SIG-M5 (cell line): ENCODE data around the gene NIPBL.
"Not testable (repeated sequence)": the region's sequence is repeated elsewhere in the genome, so short reads cannot be mapped to it uniquely, and the experiment has no call there.

Experiments
- DNase-seq: peaks from one replicate; lab custom pipeline; 2025; lab: John Stamatoyannopoulos, UW

NIPBL gene

DNA sequence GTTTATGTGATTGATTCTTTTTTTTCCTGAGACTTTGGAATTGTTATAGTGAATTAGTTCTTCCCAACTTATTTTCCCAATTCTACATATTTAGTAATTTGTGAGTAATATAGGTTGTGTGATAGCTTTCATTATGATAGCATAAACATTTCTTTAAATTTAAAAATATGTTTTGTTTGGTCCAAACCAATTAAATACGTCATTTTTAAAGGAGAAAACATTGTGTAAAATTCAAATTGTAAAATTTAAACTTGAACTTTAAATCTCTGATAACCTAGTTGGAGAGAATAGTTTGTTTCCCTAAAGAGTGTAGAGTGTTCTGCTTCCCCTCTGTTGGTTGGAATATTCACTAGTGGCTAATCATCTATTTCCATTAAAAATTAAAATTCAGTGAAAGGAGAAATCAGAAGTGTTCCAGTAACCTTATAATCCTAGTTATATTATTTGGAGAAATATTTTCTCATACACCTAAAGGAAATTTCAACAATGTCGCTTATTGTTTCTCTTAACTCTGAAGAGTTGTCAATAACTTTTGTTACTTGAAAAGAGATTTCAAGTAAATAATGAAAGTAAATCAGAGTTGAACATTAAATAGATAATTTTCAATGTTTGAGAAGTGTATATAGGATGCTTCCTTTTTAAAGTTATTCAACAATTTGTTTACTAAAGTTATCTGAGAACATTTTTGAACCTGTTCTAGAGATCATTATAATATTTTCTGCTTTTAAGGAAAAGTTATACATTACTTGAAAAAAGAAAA, 2.9 kb downstream of the NIPBL start:
- no peak for DNase-seq

- no peak for DNase-seq
Measured at GRCh38 chr5:36880761-36881160, 4.2 kb downstream of the NIPBL start.

DNA sequence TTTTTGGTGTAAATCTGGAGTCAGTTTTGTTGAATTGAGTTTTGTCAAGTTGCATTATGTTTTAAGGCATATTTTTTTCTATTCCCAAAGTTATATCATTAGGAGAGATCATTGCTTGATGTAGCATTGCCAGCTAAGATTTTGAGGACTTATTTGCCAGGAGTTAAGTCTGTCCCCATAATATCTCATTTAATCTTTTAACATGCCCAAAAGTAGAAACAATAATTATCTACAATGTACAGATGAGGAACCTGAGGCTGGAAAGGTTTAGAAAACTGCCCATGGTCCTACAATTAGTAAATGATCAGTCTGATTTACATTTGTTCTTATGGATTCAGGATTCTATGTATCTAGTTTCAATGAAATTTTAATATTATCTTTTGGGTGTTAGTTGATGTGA, 4.7 kb downstream of the NIPBL start:
- no peak for DNase-seq

GRCh38 chr5:36881807-36882206, 5.2 kb downstream of the NIPBL start:
- DNase-seq, result no peak

DNA sequence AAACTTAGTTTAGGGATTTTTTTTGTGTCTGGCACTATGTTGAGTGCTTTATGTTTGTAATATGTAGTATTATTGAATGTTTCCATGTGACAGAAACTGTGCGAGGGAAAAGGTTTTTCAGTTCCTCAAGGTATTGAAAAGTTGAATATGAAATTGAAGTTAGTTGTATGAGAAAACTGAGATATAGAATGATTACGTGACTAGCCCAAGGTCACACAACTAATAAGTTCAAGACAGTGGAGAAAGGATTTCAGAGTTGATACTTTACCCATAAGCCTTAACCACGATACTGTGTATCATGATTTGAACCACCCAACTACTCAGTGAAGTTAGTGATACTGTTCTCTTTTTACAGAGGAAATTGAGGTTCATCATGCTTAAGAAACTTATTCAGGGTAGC, 5.7 kb downstream of the NIPBL start:
- DNase-seq, result no peak

GRCh38 chr5:36883894-36884462, 7.4 kb downstream of the NIPBL start:
- no peak for DNase-seq

- no peak for DNase-seq
Measured at GRCh38 chr5:36885149-36885548, 8.6 kb downstream of the NIPBL start.

DNA sequence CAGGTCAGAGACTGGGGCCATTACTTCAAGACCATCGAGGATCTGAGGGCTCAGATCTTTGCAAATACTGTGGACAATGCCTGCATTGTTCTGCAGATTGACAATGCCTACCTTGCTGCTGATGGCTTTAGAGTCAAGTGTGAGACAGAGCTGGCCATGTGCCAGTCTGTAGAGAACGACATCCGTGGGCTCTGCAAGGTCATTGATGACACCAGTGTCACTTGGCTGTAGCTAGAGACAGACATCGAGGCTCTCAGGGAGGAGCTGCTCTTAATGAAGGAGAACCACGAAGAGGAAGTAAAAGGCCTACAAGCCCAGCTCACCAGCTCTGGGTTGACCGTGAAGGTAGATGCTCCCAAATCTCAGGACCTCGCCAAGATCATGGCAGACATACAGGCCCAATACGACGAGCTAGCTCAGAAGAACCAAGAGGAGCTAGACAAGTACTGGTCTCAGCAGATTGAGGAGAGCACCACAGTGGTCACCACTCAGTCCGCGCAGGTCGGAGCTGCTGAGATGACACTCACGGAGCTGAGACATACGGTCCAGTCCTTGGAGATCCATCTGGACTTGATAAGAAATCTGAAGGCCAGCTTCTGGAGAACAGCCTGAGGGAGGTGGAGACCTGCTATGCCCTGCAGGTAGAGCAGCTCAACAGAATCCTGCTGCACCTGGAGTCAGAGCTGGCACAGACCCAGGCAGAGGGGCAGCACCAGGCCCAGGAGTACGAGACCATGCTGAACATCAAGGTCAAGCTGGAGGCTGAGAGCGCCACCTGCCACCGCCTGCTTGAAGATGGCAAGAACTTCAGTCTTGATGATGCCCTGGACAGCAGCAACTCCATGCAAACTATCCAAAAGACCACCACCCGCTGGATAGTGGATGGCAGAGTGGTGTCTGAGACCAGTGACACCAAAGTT, 9.3 kb downstream of the NIPBL start:
- no peak for DNase-seq

DNA sequence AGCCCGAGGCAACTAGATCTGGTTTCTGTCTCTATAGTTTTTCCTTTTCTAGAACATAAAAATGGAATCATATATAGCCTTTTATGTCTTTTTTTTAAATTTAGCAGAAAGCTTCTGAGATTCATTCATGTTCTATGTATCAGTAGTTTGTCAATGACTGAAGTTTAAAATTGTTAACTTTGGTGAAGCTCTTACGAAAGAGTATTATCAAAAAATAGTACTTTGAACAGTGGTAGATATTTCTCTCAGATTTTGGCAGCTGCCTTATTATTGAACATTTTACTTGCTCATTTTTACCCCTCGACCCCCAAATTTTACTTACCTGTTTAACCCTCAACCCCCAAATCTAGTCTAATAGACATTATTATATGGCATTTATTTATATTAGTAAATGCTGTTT, 10.2 kb downstream of the NIPBL start:
- DNase-seq, result no peak

DNA sequence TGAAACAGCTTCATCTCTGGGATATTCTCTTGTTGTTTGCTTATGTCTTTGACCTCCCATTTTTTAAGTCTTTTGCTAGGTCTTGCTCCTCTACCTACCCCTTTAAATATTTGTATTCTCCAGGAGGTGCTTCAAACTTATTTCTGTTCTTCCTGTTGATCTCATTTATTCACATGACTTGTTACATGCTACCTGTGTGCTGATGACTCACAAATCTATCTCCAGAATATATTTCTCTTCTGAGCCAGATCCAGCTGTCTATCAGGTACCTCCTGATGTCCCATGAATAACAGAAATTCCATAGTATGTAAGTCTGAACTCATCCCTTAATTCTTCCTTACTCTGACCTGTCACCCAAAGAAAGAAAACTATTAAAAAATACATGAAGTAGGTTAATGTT, 11.0 kb downstream of the NIPBL start:
- DNase-seq, result no peak

DNA sequence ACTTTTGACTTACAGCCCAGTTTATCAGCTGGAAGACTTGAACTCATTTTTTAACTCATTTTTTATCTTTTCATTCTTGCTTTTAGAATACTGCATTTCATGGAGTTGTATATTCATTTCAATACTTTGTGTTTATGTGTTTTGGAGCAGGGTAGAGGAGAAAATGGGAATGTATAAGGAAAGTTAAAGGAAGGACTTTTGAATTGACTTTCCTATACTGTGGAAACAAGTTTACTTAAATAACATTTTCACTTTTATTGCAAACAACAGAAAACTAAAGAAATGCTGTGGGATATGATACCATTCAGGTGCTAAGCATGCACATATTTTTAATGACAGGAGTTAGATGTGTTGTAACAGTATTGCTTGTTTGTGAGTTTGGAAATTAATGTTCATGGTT, 11.7 kb downstream of the NIPBL start:
- DNase-seq, result no peak

GRCh38 chr5:36889264-36889663, 12.7 kb downstream of the NIPBL start:
- no peak for DNase-seq

DNA sequence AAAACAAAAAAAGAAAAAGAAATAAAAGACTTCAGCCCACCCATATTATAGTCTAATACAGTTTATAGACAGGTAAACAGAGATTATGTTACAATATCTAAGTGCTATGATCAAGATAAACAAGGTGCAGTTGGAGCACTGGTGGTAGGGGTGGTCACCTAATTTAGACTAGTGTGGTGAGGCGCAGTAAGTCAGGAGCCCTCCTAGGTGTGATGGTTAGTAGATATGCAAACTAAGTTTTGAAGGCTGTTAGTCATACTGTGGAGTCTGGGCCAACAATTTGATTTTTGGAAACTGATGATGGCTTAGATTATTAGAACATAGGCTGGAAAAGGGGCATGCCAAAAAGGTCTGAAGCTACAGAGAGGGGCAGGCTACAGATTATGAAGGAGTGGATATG, 14.7 kb downstream of the NIPBL start:
- no peak for DNase-seq

DNA sequence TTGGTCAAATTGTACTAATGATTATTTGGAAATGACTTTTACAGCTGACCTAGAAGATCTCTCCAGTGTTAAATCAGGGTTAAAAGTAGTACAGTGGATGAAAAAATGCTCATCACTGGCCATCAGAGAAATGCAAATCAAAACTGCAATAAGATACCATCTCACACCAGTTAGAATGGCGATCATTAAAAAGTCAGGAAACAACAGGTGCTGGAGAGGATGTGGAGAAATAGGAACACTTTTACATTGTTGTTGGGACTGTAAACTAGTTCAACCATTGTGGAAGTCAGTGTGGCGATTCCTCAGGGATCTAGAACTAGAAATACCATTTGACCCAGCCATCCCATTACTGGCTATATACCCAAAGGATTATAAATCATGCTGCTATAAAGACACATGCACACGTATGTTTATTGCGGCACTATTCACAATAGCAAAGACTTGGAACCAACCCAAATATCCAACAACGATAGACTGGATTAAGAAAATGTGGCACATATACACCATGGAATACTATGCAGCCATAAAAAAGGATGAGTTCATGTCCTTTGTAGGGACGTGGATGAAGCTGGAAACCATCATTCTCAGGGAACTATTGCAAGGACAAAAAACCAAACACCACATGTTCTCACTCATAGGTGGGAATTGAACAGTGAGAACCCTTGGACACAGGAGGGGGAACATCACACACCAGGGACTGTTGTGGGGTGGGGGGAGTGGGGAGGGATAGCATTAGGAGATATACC, 15.7 kb downstream of the NIPBL start:
- not testable (repeated sequence) for DNase-seq

GRCh38 chr5:36894954-36895353, 18.4 kb downstream of the NIPBL start:
- DNase-seq, result no peak

DNA sequence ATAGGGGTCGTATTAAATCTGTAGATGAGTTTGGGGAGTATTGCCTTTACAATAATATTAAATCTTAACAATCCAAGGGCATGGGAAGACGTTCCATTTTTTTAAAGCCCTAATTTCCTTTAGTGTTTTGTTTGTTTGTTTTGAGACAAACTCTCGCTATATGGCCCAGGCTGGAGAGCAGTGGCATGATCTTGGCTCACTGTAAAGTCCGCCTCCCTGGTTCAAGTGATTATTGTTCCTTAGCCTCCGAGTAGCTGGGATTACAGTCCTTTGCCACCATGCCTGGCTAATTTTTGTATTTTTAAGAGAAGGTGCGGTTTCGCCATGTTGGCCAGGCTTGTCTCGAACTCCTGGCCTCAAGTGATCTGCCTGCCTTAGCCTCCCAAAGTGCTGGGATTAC, 19.9 kb downstream of the NIPBL start:
- DNase-seq, result no peak

DNA sequence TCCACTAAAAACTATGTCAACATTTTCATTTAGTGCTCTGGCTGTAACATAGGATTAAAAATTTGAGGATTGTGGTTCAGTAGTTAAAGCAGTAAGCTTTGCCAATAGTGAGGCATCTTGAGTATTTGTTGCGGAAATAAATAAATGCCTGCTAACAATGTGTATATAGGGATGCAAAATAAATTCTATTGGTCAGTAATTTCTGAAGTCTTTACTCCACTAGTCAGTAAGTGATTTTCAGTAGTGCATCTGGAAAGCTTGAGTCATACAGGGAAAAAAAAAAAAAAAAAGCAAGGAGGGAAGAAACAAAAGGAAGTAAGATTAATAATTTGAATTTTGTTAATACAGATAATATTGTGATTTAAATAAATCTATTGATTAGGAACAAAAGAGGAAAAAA, 21.0 kb downstream of the NIPBL start:
- no peak for DNase-seq

- no peak for DNase-seq
Measured at GRCh38 chr5:36899860-36900259, 23.3 kb downstream of the NIPBL start.

DNA sequence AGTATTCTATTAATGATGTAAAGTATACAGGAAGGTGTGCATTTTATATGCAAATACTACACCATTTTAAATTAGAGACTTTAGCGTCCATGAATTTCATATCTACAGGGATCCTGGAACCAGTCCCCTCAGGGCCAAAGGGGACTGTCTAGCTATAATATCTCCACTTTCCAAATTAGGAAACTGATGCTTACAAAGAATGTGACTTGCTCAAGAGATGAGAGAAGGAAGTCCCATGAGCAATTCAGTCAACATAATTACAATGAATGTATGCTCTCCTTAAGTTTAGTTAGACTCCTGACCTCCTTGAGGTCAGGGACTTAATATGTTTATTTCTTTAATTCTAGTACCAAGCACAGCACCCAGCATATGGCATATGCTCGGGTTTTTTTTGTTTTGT, 23.7 kb downstream of the NIPBL start:
- DNase-seq, result no peak

GRCh38 chr5:36901077-36901476, 24.5 kb downstream of the NIPBL start:
- not testable (repeated sequence) for DNase-seq

GRCh38 chr5:36901856-36902255, 25.3 kb downstream of the NIPBL start:
- DNase-seq, result no peak

- no peak for DNase-seq
Measured at GRCh38 chr5:36902353-36902752, 25.8 kb downstream of the NIPBL start.
